Loucy (cell line): Measurements from ENCODE around the gene PDGFRB.

Experiments
- EZH2phosphoT487 ChIP-seq: fragments of 200-600 bp; IDR thresholded peaks from 2 replicates; pipeline ENCODE4 v1.6.1; 2018; ENCODE audit warnings: antibody characterized with exemption, mild to moderate bottlenecking, moderate library complexity, borderline replicate concordance
- TF ChIP-seq, protein P1 (sequence below): fragments of 200-600 bp; sonication (generic); conservative IDR thresholded peaks from 2 replicates; pipeline ENCODE4 v1.5.1; 2014; ENCODE audit warnings: mild to moderate bottlenecking, antibody characterized with exemption, low read length

DNA sequence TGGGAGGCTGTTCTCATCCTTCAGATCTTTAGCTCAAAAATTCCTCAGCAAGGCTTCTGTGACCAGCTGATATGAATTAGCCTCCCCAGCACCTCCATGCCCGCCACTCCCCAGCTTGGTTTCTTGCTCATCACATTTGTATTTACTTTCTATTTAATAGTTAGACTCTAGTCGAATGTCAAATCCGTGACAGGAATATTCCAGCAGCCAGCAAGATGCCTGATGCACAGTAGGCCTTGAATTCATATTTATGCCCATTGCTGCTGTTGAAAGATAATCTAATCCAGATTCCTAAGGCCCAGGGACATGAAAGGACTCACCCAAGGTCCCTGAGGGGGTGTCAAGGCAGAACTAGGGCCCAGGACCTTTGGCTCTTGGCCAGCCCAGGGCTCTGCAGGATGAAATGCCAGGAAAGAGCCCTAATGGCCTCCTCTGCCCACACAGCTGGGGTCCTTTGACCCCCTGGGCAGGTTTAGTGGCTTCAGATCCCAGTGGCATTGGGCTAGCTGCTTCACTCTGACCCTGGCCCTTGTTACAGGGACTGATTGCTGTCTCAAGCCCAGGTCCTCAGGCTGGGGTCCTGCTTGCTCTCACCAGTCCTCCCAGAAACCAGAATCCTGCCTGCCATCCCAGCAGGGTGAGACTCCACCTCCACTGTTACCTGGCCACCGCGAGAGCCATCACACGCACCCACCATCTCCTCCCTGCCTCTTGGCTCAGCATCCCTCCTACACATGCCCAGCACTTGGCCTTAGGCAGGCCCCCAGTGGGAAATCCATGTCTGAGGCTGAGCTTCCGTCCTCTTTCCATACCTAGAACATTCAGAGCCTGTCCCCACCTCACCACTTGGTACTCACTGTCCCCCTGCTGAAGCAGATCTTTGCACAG is 76.6 kb downstream of the PDGFRB start:
- TF ChIP-seq, protein P1, sequence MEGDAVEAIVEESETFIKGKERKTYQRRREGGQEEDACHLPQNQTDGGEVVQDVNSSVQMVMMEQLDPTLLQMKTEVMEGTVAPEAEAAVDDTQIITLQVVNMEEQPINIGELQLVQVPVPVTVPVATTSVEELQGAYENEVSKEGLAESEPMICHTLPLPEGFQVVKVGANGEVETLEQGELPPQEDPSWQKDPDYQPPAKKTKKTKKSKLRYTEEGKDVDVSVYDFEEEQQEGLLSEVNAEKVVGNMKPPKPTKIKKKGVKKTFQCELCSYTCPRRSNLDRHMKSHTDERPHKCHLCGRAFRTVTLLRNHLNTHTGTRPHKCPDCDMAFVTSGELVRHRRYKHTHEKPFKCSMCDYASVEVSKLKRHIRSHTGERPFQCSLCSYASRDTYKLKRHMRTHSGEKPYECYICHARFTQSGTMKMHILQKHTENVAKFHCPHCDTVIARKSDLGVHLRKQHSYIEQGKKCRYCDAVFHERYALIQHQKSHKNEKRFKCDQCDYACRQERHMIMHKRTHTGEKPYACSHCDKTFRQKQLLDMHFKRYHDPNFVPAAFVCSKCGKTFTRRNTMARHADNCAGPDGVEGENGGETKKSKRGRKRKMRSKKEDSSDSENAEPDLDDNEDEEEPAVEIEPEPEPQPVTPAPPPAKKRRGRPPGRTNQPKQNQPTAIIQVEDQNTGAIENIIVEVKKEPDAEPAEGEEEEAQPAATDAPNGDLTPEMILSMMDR: no peak
- TF ChIP-seq EZH2phosphoT487: no peak
